ENCODE measurements around the gene BLM.
A peak's percentile ranks its signal among the peaks of the same experiment; 100 is the strongest.
"Not testable (repeated sequence)": the region's sequence is repeated elsewhere in the genome, so short reads cannot be mapped to it uniquely, and the experiment has no call there.

The BLM gene

DNA sequence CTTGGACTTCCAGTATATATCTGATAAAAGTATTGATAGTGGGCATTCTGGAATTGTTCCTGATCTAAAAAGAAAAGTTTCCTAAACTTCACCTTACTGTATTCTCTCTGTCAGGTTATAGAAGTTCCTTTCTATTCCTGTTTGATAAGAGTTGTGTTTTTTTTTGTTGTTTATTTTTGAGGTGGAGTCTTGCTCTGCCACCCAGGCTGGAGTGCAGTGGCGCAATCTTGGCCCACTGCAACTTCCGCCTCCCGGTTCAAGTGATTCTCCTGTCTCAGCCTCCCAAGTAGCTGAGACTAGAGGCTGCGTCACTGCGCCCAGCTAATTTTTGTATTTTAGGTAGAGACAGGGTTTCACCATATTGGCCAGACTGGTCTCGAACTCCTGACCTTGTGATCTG is 13.1 kb downstream of the BLM start:
- DNase-seq = no peak

DNA sequence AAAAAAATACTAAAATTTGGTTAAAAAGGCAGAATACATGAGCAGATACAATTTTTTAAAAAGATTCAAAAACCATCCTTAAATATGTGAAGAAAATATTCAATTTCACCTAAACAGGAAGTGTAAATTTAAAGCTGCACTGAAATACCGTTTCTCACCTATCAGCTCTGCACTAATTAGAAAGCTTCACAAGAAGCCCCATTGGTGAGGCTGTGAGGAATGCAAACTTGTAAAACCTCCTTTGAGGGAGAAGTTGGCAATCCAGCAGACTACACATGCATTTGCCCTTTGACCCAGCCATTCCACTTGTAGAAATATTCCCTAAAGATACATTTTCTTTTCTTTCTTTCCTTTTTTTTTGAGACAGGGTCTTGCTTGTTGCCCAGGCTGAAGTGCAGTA is 18.8 kb downstream of the BLM start:
- DNase-seq = no peak

DNA sequence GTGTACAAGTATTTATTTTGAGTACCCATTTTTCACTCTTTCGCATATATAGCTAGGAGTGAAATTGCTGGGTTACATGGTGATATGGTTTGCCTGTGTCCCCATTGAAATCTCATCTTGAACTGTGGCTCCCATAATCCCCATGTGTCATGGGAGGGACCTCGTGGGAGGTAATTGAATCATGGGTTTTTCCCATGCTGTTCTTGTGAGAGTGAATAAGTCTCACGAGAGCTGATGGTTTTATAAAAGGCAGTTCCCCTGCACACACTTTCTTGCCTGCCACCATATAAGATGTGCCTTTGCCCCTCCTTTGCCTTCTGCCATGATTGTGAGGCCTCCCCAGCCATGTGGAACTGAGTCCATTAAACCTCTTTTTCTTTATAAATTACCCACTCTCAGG is 23.4 kb downstream of the BLM start:
- not testable (repeated sequence) for DNase-seq

DNA sequence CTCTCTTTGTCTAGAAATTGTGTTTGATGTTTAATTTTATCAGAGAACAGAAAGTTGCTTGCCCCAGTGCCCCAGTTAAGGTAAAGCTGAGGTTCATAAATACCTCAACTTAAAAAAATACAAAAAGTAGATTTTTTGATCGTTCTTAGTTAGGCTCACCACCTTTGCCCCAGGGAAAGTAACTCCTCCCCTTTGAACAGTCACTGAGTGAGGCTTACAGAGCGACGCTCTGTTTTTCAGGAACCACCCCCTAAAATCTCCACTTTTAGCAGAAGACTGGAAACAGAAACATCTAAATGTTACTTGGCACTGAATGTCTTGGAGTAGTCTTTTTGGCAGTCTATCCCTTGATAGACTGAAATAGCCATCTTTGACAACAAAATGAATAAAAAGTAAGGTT is 24.9 kb downstream of the BLM start:
- DNase-seq = no peak

DNA sequence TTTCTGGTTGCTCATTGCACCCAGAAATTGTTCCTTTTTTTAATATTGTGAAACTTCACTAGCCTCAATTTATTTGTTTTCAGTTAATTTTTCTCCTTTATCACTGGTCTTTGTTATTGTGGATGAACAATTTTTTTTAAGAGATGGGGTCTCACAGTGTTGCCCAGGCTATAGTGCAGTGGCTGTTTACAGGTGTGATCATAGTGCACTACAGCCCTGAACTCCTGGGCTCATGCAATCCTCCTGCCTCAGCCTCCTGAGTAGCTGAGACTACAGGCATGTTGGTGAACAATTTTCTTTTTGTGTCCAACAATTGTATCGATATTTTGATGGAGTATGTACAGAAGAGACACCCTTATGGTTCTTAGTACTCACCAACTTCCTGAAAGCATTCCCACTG is 26.3 kb downstream of the BLM start:
- no peak for DNase-seq

DNA sequence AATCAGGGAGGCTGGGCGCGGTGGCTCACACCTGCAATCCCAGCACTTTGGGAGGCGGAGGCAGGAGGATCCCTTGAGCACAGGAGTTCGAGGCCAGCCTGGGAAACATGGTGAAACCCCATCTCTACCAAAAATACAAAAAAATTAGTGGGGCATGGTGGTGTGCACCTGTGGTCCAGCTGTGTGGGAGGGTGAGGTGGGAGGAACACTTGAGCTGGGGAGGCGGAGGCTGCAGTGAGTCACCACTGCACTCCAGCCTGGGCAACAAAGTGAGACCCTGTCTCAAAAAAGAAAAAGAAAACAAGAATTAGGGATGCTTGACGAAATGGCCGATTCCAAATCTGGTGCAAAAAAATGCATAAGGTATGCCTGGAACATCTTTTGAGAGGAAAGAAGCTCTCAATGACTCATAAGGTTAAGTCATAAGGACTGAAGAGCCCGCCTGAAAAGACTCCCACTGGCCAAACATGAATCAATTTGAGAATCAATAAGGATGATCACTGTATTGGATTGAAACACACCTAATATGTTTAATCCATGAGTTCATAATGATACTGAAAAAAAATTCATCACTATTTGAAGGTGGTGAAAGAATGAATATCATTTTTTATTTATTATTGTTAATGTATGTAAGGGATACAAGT is 27.7 kb downstream of the BLM start:
- DNase-seq = no peak

DNA sequence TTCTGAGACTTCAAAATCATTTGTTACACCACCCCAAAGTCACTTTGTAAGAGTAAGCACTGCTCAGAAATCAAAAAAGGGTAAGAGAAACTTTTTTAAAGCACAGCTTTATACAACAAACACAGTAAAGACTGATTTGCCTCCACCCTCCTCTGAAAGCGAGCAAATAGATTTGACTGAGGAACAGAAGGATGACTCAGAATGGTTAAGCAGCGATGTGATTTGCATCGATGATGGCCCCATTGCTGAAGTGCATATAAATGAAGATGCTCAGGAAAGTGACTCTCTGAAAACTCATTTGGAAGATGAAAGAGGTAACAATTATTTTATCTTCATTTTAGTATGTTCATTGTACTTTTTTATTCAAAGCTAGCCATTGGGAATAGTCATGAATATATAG is 32.6 kb downstream of the BLM start:
- peak in 2 of 58 donors; percentile 3 to 28 for DNase-seq

DNA sequence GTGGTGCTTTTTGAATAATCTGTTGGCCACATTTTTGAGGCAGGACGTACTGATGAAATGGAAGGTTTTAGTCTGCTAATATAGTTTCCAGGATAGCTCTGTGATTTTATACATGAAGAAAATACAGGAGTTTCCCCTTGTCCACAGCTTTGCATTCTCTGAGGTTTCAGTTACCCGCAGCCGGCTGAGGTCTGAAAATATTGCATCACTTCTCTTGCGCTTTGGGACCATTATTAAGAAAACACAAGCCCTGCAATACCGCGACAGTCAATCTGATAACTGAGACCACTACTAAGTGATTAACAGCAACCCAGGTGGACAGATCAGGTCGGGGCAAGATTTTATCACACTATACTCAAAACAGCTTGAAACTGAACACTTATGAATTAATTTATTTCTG is 33.0 kb downstream of the BLM start:
- no peak for DNase-seq

DNA sequence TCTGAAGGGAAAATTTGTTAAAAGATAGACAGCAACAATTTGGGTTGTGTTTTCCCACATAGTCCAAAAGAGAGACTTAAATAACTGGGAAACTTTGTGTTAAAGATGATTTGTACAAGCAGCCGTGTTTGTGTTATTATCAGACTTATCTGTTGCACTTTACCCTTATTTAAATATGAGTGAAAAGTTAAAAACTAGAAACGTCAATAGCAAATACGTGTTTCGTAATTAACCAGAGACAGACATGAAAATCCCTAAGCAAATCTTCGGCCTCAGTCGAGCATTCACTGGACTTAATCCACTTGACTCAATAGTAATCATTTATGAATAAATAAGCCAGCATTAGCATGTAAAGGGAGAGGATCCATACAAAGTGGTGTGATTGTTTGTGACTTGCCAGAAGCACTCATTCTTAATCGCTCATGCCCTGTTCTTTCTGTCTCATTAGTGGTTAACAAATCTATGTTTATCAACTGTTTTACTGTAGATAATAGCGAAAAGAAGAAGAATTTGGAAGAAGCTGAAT is 34.2 kb downstream of the BLM start:
- no peak for DNase-seq

DNA sequence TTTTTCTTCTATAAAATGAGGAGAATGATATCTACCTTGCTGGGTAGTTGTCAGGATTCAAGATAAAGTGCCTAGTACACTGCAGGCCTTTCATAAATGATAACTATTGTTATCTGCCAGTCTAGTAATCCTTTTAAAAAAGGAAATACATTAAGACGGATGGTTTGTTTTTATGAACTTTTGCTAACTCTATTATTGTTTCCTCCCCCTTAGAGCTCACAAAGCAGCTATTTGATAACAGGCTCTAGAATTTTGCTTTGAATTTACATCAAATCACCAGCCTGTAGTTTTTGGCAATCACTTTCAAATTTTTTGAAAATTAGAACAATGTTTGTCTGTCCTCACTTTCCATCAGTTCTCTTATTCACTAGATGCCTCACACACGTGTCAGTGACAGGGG is 39.8 kb downstream of the BLM start:
- no peak for DNase-seq

DNA sequence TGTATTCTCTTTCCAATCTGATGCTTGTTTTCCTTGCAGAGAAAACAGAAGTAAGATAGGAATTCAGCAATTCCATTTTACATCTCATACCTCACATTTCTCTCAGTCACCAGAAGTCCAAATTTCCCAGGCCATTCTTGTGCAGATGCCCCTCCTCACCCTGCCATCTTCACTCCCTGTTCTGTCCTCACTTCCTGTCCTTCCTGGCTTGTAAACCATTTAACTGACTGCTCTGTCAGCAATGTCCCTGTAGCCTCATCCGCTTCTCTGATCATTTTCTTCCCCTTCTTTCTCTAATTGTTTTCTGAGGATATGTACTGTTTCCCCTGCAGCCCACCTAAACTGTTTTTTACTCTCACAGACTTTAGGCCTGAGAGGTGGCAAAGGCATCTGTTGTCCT is 40.3 kb downstream of the BLM start:
- DNase-seq = no peak

DNA sequence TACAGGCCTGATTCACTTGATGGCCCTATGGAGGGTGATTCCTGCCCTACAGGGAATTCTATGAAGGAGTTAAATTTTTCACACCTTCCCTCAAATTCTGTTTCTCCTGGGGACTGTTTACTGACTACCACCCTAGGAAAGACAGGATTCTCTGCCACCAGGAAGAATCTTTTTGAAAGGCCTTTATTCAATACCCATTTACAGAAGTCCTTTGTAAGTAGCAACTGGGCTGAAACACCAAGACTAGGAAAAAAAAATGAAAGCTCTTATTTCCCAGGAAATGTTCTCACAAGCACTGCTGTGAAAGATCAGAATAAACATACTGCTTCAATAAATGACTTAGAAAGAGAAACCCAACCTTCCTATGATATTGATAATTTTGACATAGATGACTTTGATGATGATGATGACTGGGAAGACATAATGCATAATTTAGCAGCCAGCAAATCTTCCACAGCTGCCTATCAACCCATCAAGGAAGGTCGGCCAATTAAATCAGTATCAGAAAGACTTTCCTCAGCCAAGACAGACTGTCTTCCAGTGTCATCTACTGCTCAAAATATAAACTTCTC is 43.6 kb downstream of the BLM start:
- peak in 1 of 58 donors; percentile 21 for DNase-seq

DNA sequence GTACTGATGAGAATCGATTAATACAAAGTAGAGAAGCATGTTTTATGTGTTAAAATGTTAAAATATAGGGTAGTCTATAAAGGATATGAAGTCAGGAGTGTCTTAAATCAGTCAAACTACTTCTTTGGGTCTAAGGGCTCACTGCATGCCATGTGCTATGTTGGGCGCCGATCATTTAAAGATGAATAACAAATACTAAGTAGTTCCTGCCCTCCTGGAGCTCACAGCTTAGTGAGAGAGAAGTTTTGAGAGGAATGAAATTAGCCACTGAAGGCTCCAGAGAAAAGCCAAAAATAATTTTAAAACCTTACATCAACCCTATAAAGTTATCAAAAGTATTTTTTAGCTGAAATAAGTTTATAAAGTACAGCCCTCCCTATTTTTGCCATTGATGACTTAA is 44.5 kb downstream of the BLM start:
- DNase-seq = no peak

DNA sequence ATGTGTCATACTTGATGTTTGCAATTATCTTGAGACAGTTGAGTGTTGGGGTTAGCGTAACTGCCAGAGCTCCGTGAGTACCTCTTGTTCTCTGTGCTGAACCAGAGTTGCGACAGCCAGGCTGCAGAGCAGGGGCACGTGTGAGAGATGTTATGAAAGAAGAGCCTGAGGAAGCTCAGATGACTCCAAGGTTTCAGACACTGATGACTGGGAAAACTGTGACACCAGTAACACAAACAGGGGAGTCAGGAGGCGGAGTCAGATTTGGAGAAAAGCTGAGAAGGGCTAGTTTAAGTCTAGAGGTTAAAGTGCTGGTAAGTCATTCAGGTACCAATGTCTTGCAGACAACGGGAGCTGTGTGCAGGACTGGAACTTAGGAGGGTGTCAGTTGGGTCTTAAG is 45.0 kb downstream of the BLM start:
- DNase-seq = peak in 14 of 58 donors; percentile 4 to 32 (median 12)

DNA sequence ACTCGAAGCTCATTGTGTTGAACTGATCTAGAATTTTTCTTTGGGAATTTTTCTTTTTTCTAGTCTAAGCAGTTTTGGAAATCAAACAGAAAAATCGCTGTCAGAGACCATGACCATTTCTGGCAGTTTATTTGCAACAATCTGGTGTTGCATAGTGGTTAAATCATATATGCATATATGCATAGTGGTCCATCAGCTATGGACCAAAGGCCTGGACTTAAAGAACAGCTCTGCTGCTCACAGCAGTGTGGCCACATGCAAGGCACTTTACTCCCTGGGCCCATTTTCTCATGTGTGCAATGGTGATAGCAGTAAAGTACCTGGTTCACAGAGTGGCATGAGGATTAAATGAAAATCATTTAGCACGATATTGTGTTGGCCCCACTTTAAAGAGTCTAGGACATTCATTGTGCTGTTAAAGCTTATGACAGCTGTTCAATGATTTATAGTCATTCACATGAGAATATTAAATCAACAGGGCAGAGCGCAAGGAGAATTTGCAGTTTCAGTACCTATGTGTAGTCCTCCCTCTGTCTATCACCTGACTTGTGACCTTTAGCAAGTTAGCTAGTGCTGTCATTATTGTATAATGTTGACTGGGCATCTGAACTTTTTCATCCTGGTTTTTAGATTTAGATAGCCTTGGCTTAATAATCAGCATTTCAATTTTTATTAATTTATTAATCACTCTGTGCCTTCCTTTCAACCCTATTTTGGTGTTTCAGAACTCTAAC is 46.4 kb downstream of the BLM start:
- no peak for DNase-seq

DNA sequence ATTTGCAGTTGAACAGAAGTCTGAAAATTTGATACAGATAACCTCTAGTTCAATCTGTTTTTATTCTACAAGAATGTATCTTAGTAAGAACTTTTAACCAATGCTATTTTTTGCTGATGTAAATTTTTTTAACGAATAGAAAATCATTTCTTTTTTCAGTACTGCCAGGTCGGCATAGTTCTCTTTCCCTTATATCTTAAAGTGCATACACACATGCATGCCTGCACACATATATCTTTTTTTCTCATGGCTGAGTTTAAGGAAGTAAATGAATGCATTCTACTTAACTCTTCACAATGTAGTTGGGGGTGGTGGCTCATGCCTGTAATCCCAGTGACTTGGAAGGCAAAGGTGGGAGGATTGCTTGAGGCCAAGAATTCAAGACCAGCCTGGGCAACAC is 48.4 kb downstream of the BLM start:
- DNase-seq = no peak

DNA sequence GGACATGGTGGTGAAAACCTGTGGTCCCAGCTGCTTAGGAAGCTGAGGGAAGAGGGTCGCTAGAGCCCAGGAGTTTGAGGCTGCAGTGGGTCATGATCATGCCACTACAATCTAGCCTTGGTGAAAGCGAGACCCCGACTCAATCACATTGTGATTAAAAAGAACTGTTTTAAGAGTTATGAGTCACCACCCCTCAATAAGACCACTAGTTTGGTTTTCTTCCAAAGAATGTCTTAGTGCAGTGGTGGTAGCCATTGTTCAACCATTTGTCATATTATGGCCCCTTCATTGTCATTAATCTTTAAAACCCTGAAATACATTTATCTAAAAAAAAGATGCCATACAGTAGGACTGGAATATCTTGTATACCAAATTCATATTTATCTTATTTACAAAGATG is 48.8 kb downstream of the BLM start:
- DNase-seq = no peak

DNA sequence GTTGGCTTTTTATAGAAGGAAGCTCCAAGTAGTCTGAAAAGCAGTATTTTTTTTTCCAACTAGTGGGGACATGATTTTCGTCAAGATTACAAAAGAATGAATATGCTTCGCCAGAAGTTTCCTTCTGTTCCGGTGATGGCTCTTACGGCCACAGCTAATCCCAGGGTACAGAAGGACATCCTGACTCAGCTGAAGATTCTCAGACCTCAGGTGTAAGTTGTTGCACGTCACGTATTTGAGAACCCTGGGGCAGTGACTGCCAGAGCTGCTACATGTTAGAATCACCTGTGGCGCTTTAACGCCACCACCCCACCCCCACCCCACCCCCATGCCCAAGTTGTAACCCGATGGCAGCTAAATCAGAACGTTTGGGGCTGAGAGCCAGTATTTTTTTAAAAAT is 52.2 kb downstream of the BLM start:
- DNase-seq = no peak

DNA sequence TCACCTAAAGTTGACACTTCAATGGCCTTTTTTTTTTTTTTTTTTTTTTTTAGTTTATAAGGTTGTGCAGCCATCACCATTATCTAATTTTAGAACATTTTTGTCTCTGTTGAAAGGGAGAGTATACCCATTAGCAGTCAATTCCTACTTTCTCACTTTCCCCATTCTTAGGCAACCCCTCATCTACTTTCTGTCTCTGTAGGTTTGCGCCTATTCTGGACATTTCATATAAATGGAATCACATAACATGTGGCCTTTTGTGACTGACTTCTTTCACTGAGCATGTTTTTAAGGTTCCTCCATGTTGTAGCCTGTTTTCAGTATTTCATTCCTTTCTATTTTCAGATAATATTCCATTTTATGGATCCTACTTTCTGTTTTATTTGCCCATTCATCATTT is 56.3 kb downstream of the BLM start:
- DNase-seq = no peak

DNA sequence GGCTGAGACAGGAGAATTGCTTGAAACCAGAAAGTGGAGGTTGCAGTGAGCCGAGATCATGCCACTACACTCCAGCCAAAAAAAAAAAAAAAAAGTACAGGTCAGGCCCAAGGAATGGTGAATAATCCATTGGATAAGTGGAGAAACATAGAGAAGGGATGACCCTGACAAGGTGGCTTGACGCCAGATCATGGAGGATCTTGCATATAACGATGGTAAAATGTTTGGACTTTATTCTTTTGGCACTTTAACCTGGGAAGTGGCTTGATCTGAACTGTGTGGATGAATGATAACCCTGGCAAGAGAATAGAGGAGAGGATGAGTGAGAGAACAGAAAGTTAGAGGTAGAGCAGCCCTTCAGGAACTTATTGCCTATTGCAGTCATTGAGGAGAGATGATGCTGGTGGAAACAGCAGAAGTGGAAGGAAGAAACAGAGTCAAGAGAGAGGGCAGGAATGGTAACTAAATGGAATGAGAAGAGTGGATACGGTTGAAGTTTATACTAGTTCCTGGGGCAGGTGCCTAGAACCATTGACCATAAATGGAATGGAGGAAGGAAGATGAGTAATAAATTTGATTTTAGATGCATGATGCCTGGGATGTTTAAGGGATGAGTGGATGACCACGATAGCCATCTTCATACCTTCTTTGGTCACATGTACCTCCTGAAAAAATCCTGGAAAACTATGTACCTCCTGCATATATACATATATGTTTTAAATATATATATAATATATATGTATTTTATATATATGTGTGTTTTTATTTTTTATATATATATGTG is 57.8 kb downstream of the BLM start:
- DNase-seq = no peak

DNA sequence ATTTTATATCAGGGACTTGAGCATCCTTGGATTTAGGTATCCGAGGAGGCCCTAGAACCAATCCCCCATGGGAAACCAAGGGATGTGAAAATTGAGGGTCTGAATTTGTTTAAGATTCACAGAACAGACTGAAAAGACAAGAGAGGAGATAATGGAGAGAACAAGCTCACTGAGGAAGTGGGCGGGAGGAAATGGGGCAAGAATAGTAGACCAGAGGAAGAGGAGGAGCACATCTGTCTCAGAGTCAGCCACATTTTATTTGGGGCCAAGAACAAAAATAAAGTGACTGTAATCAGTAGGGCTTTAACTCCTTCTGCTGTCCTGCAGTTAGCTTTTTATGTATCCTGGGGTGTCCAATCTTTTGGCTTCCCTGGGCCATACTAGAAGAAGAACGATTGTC is 63.8 kb downstream of the BLM start:
- no peak for DNase-seq

DNA sequence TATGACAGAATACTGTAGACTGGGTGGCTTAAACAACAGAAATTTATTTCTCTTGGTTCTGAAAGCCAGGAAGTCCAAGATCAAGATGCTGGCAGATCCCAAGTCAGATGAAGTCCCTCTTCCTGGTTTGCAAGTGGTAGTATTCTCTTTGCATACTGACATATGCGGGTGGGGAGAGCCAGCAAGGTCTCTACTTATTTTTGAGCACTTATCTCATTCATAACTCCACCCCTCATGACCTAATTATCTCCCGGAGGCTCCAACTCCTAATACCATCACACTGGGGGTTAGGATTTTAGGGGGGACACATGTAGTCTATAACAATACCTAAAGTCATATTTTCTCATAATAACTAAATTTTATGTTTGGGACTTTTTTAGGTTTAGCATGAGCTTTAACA is 65.3 kb downstream of the BLM start:
- no peak for DNase-seq
